ENCODE results near the gene PLEKHM2. TPM values are rescaled to one million over a fixed set of nuclear protein-coding genes. Genes with fewer than 3 reads are reported as not detected.

The PLEKHM2 gene
- total RNA-seq, 1 experiment from 2014 or later = 33.3 TPM

- H3K27ac Mint-ChIP-seq (ENCODE audit: unreplicated experiment) = no peak overlapping the region
- H3K27me3 ChIP-seq (replicated peaks; ENCODE audit: control insufficient read depth, insufficient read depth, low read length) = no peaks in the 10 kb centered on the region
- DNase-seq = no peak
- ChIA-PET POLR2A (no interaction called here), CTCF (no interaction called here)
- no peak for TF ChIP-seq CTCF (IDR thresholded peaks at IDR 0.05; ENCODE audit: insufficient read depth in 1 of 2, low read depth in 1 of 2, low read length in 1 of 2, severe bottlenecking in 1 of 2, unreplicated experiment in 1 of 2)
- no peaks in the 10 kb centered on the region for H3K4me1 Mint-ChIP-seq (ENCODE audit: low read depth, unreplicated experiment)
- intact Hi-C loops (cut with micrococcal nuclease; ENCODE audit: unreplicated experiment) = no loop called here
- no peaks in the 10 kb centered on the region for H3K9me3 Mint-ChIP-seq (ENCODE audit: unreplicated experiment)
- H3K4me3 Mint-ChIP-seq (ENCODE audit: unreplicated experiment) = no peak overlapping the region
- no peaks in the 10 kb centered on the region for H3K27me3 Mint-ChIP-seq (ENCODE audit: insufficient read depth, unreplicated experiment)
- peaks cover 5% of the 10 kb centered on the region for H3K36me3 Mint-ChIP-seq (ENCODE audit: insufficient read depth, unreplicated experiment)
- H3K4me3 ChIP-seq (ENCODE audit: low read depth, low read length) = no peak overlapping the region
- no peaks in the 10 kb centered on the region for H3K9me3 ChIP-seq
- BruUV-seq (replicated peaks) = no TSS peak
- H3K4me1 ChIP-seq = no peaks in the 10 kb centered on the region
- no peaks in the 10 kb centered on the region for H3K36me3 ChIP-seq (ENCODE audit: control insufficient read depth, insufficient read depth, low read length)
Observed at GRCh38 chr1:15668089-15668754, 15.9 kb upstream of the PLEKHM2 start.

- no peak overlapping the region for H3K4me3 Mint-ChIP-seq (ENCODE audit: unreplicated experiment)
- no peaks in the 10 kb centered on the region for H3K4me1 Mint-ChIP-seq (ENCODE audit: low read depth, unreplicated experiment)
- TF ChIP-seq CTCF (IDR thresholded peaks at IDR 0.05; ENCODE audit: insufficient read depth in 1 of 2, low read depth in 1 of 2, low read length in 1 of 2, severe bottlenecking in 1 of 2, unreplicated experiment in 1 of 2) = no peak
- H3K27ac Mint-ChIP-seq (ENCODE audit: unreplicated experiment) = no peak overlapping the region
- ChIA-PET POLR2A (no interaction called here), CTCF (no interaction called here)
- no peaks in the 10 kb centered on the region for H3K9me3 Mint-ChIP-seq (ENCODE audit: unreplicated experiment)
- no peak overlapping the region for H3K4me3 ChIP-seq (ENCODE audit: low read depth, low read length)
- no peaks in the 10 kb centered on the region for H3K36me3 ChIP-seq (ENCODE audit: control insufficient read depth, insufficient read depth, low read length)
- H3K4me1 ChIP-seq = no peaks in the 10 kb centered on the region
- intact Hi-C loops (cut with micrococcal nuclease; ENCODE audit: unreplicated experiment) = no loop called here
- no peak for DNase-seq
- no peaks in the 10 kb centered on the region for H3K27me3 Mint-ChIP-seq (ENCODE audit: insufficient read depth, unreplicated experiment)
- BruUV-seq (replicated peaks) = no TSS peak
- no peaks in the 10 kb centered on the region for H3K27me3 ChIP-seq (replicated peaks; ENCODE audit: control insufficient read depth, insufficient read depth, low read length)
- H3K9me3 ChIP-seq = no peaks in the 10 kb centered on the region
- peaks cover 5% of the 10 kb centered on the region for H3K36me3 Mint-ChIP-seq (ENCODE audit: insufficient read depth, unreplicated experiment)
Observed at GRCh38 chr1:15669074-15669473, 15.0 kb upstream of the PLEKHM2 start.

GRCh38 chr1:15669864-15670263 is 14.3 kb upstream of the PLEKHM2 start:
- no peaks in the 10 kb centered on the region for H3K4me1 ChIP-seq
- intact Hi-C loops (cut with micrococcal nuclease; ENCODE audit: unreplicated experiment) = no loop called here
- BruUV-seq (replicated peaks) = no TSS peak
- TF ChIP-seq CTCF (IDR thresholded peaks at IDR 0.05; ENCODE audit: insufficient read depth in 1 of 2, low read depth in 1 of 2, low read length in 1 of 2, severe bottlenecking in 1 of 2, unreplicated experiment in 1 of 2) = no peak
- Mint-ChIP-seq H3K27ac (ENCODE audit: unreplicated experiment) (no peak overlapping the region), H3K4me1 (ENCODE audit: low read depth, unreplicated experiment) (no peaks in the 10 kb centered on the region), H3K27me3 (ENCODE audit: insufficient read depth, unreplicated experiment) (no peaks in the 10 kb centered on the region), H3K36me3 (ENCODE audit: insufficient read depth, unreplicated experiment) (peaks cover 5% of the 10 kb centered on the region), H3K9me3 (ENCODE audit: unreplicated experiment) (no peaks in the 10 kb centered on the region), H3K4me3 (ENCODE audit: unreplicated experiment) (no peak overlapping the region)
- no peaks in the 10 kb centered on the region for H3K27me3 ChIP-seq (replicated peaks; ENCODE audit: control insufficient read depth, insufficient read depth, low read length)
- no peak for DNase-seq
- POLR2A ChIA-PET = no interaction called here
- CTCF ChIA-PET = no interaction called here
- H3K36me3 ChIP-seq (ENCODE audit: control insufficient read depth, insufficient read depth, low read length) = no peaks in the 10 kb centered on the region
- H3K9me3 ChIP-seq = no peaks in the 10 kb centered on the region
- H3K4me3 ChIP-seq (ENCODE audit: low read depth, low read length) = no peak overlapping the region

Measured in Caco-2 (cell line).